Psoas muscle (tissue), 8 donors: ENCODE data around the gene HECTD3. TPM values are rescaled to one million over a fixed set of nuclear protein-coding genes. Genes with fewer than 3 reads are reported as not detected.

ENCODE experiments used
- ATAC-seq, 4 donors: fragments of 200-7000 bp; cut with Tn5 transposase; one replicate each; pipeline ENCODE4 v1.9.1; 2020; ENCODE audit warnings: moderate library complexity in 3 of 4, mild to moderate bottlenecking in 2 of 4
- DNase-seq, 2 donors: peaks; one replicate each; pipeline ENCODE4 v3.0.0-alpha.2; 2020
- H3K27ac ChIP-seq: fragments of 200-600 bp; one replicate; pipeline ENCODE4 v1.8.0; 2022
- H3K27me3 ChIP-seq, 3 donors: fragments of 200-600 bp in 1 of 3; one replicate each; pipeline versions ENCODE4 v1.6.1 to v1.8.0; 2013 to 2022; ENCODE audit warnings: low read length in 2 of 3, mild to moderate bottlenecking in 2 of 3, moderate library complexity in 1 of 3; ENCODE audit not compliant: insufficient read depth in 3 of 3
- H3K36me3 ChIP-seq, 2 donors: fragments of 200-600 bp in 1 of 2; one replicate each; pipeline versions ENCODE4 v1.6.1 to v1.8.0; 2013 to 2022; ENCODE audit warnings: low read depth in 1 of 2, mild to moderate bottlenecking in 1 of 2, moderate library complexity in 1 of 2; ENCODE audit not compliant: insufficient read depth in 1 of 2
- H3K4me1 ChIP-seq: fragments of 200-600 bp; one replicate; pipeline ENCODE4 v1.8.0; 2022
- H3K4me3 ChIP-seq: fragments of 200-600 bp; one replicate; pipeline ENCODE4 v1.8.0; 2022; ENCODE audit warnings: mild to moderate bottlenecking
- H3K9me3 ChIP-seq: fragments of 200-600 bp; one replicate; pipeline ENCODE4 v1.8.0; 2022
- WGBS, 3 donors: extraction: QIAGEN DNeasy Blood & Tissue Kit; methylation state at CpG; one replicate each; pipeline versions ENCODE4 v1.1.6 to v1.1.7; 2013; 5-methylcytosine and 5-hydroxymethylcytosine counted together
- intact Hi-C, 2 donors: fragments of 100-400 bp; cut with DNase I; formaldehyde crosslinking; loops; one replicate each; pipeline versions ENCODE4 v1.11.0 to v1.14.2; 2022
- polyA plus RNA-seq, 3 donors: library from polyadenylated mRNA; stranded (reverse); fragments of 200-250 nt; gene quantifications; one replicate each; pipeline ENCODE4 v1.2.3, GENCODE V29; 2013
- total RNA-seq, 4 donors: library from RNA; stranded (reverse); fragmentation: NEBNext Ultra II Directional in 2 of 4; extraction: Animal tissue kit (Norgen Biotek cat#: 25700) in 2 of 4; gene quantifications; one replicate each; pipeline versions ENCODE4 v1.2.1 to v1.2.4, GENCODE V29; 2021 to 2023
- TF ChIP-seq, protein P1 (sequence below): fragments of 200-600 bp; IDR thresholded peaks from one replicate; pipeline ENCODE4 v1.8.0; 2022; ENCODE audit warnings: antibody characterized with exemption
- donor health status: healthy with polysubstance abuse.
- donor health status: DM: no; HTN: no; CAD: no; lungs with moderate emphysema.
- donor health status: Bipolar disorder and iron deficiency.
- donor health status: healthy.
- donor health status: DM: yes; HTN: yes; CAD: no.
- donor health status: DM: no; HTN: no; CAD: no.
- donor health status: DM: no; HTN: no; CAD: no.
- donor health status: DM: yes; HTN: yes; CAD: no.

HECTD3 gene
- total and polyA plus RNA-seq, 7 donors: 34.0 to 55.3 (median 41.1) TPM

DNA sequence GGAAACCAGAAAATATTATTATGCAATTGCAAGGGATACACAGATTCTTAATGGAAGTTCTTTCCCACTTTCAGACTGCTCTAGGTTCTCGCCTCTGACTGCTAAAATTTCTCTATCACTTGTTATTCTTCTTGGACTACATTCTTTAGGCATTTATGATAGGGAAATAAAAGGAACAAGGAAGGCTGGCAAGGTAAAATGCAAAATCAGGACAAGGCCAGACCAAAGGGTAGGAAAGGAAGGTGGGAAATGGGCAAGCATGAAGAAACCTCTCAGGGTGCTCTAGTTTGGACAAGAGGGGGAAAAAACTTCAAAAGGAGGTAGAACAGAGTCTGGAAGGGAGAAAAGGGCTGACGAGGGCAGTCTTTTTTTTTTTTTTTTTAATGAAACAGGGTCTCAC lies 27.1 kb upstream of the HECTD3 start:
- Histone ChIP-seq H3K27ac (no peak overlapping the region), H3K4me1 (no peaks in the 10 kb centered on the region), H3K36me3 (no peaks in the 10 kb centered on the region), H3K9me3 (no peaks in the 10 kb centered on the region), H3K4me3 (no peak overlapping the region), H3K27me3 (no peaks in the 10 kb centered on the region)
- TF ChIP-seq, protein P1, sequence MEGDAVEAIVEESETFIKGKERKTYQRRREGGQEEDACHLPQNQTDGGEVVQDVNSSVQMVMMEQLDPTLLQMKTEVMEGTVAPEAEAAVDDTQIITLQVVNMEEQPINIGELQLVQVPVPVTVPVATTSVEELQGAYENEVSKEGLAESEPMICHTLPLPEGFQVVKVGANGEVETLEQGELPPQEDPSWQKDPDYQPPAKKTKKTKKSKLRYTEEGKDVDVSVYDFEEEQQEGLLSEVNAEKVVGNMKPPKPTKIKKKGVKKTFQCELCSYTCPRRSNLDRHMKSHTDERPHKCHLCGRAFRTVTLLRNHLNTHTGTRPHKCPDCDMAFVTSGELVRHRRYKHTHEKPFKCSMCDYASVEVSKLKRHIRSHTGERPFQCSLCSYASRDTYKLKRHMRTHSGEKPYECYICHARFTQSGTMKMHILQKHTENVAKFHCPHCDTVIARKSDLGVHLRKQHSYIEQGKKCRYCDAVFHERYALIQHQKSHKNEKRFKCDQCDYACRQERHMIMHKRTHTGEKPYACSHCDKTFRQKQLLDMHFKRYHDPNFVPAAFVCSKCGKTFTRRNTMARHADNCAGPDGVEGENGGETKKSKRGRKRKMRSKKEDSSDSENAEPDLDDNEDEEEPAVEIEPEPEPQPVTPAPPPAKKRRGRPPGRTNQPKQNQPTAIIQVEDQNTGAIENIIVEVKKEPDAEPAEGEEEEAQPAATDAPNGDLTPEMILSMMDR: no peak
- DNase-seq: no peak
- ATAC-seq: no peak
- WGBS, 3 donors: 90 to 97% (median 95%) methylated on average over 2 of the region's 2 CpGs
- intact Hi-C loops: no loop called here

DNA sequence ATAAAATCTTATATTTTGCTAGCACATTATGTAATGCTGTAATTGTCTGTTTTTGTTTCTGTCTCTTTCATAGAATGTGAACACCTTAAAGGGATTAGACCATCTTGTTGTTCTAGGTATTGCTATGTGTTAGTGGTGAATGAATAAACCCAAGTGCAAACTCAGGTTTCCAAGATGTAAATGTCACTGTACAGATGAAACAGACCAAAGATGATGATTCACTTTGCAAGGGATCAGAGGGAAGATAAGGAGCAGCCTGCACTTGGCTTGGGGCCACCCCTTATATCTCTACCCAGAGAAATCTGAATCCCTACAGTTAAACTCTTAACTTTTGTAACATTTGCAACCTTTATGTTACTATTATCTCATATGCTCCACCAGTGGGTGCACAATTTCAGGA lies 26.3 kb upstream of the HECTD3 start:
- Histone ChIP-seq H3K4me1 (no peaks in the 10 kb centered on the region), H3K4me3 (no peak overlapping the region), H3K27ac (no peak overlapping the region), H3K27me3 (no peaks in the 10 kb centered on the region), H3K36me3 (no peaks in the 10 kb centered on the region), H3K9me3 (no peaks in the 10 kb centered on the region)
- DNase-seq (no peak), ATAC-seq (no peak)
- TF ChIP-seq, protein P1: no peak
- intact Hi-C loops: no loop called here

DNA sequence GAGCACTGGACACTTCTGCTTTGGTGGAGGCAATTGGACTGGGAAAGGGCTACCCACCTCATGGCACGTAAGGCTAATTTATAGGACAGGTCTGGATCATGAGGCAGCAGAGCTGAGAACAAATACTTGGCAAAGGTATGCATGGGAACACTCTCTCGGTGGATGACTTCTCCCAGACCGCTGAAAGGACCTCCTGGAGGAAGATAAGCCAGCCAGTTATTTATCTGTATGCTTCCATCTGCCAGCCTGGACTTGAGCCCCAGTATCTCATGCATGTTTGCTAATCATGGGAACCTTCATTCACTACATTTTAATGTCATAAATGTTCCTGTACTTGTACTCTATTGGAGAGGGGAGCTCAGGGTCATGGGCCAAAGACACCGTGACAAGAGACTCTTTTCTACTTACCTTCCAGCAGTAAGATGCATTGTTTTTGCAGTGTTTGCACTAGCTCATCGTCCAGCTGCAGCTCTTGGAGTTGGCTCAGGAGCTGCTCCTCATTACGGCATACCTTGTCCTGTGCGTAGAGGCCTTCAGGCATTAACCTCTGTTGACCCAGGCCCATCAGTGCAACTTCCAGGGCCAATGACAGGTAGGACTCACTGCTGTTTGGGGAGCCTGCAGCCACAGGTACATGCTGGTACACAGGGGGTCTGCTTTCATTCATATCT lies 24.6 kb upstream of the HECTD3 start:
- no peak for DNase-seq
- Histone ChIP-seq H3K27ac (no peak overlapping the region), H3K27me3 (no peaks in the 10 kb centered on the region), H3K4me3 (no peak overlapping the region), H3K4me1 (no peaks in the 10 kb centered on the region), H3K36me3 (no peaks in the 10 kb centered on the region), H3K9me3 (no peaks in the 10 kb centered on the region)
- WGBS, 3 donors: 77 to 78% (median 78%) methylated on average over 7 of the region's 7 CpGs
- ATAC-seq: no peak
- intact Hi-C loops: no loop called here
- TF ChIP-seq, protein P1: no peak

DNA sequence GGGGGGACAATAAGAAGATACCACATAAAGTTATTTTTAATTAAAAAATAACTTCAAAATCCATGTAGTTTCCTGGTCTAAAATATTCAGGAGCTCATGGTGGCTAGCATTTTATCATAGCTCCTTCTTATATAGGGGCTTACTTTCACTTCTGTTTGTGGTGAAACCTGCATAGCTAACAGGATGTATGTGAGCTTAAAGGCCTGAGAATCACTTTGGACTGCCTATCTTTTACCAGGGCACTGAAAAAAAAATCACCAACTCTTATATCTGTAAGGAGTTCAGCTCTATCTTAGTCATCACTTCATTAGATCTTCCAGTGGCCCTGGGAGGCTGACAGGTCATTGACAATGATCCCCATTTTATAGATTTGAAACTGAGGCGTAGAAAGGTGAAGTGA lies 22.2 kb upstream of the HECTD3 start:
- Histone ChIP-seq H3K4me1 (no peaks in the 10 kb centered on the region), H3K9me3 (no peaks in the 10 kb centered on the region), H3K36me3 (no peaks in the 10 kb centered on the region), H3K27ac (no peak overlapping the region), H3K27me3 (no peaks in the 10 kb centered on the region), H3K4me3 (no peak overlapping the region)
- TF ChIP-seq, protein P1: no peak
- 96 to 100% (median 97%) methylated on average over 1 of the region's 1 CpG for WGBS, 3 donors
- ATAC-seq: no peak
- intact Hi-C loops: no loop called here
- no peak for DNase-seq

DNA sequence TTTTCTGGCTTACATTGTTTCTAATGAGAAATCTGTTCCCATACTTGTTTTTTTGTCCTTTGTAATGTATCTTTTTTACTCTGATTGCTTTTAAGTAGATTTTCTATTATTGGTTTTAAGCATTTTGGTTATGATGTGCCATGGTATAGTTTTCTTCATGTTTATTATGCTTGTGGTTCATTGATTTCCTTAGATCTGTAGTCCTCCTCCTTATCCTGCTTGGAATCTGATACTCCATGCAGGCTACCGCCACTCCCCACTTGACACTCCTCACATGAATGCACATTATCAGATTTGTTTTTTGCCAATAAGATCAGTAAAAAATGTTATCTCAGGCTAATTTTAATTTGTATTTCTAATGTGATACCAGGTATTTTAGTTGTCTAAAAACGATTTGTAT lies 21.7 kb upstream of the HECTD3 start:
- Histone ChIP-seq H3K36me3 (no peaks in the 10 kb centered on the region), H3K9me3 (no peaks in the 10 kb centered on the region), H3K27ac (no peak overlapping the region), H3K4me3 (no peak overlapping the region), H3K27me3 (no peaks in the 10 kb centered on the region), H3K4me1 (no peaks in the 10 kb centered on the region)
- intact Hi-C loops: no loop called here
- no peak for ATAC-seq
- WGBS, 3 donors: 71 to 83% (median 71%) methylated on average over 2 of the region's 2 CpGs
- DNase-seq: no peak
- TF ChIP-seq, protein P1: no peak
